Measurements from ENCODE around the gene LIN7A.

DNA sequence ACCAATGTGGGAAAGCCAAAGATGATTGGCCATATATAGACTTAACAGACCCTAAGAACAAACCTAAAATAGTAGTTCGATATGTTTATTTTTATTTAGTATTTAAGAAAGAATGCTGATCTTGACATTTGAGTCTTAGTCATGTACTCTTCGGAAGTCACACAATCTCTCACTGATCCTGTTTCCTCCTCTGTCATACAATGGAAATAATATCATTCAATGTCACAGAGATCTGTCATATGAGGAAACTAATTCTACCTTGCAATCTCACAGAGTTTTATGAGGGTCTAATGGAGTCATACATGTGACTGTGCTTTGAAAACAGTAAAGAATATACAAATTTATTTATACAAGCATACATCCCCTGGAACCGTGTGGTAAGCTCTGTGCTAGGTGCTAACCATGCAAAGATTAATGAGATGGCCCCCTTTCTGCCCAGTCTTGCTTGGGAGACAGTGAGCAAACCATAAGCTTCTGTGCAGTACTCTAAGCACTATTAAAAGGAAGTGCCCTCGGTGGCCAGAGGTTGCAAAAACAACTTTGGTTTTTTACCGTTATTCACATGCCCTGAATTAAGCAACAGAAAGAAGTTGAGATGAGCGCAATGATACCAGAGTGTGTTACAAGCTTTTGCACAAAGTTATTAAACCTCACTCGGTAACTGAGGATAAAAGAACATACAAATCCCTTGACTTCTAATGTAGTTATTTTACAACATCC lies 1.7 kb upstream of the LIN7A start:
- TF ChIP-seq, protein P1, sequence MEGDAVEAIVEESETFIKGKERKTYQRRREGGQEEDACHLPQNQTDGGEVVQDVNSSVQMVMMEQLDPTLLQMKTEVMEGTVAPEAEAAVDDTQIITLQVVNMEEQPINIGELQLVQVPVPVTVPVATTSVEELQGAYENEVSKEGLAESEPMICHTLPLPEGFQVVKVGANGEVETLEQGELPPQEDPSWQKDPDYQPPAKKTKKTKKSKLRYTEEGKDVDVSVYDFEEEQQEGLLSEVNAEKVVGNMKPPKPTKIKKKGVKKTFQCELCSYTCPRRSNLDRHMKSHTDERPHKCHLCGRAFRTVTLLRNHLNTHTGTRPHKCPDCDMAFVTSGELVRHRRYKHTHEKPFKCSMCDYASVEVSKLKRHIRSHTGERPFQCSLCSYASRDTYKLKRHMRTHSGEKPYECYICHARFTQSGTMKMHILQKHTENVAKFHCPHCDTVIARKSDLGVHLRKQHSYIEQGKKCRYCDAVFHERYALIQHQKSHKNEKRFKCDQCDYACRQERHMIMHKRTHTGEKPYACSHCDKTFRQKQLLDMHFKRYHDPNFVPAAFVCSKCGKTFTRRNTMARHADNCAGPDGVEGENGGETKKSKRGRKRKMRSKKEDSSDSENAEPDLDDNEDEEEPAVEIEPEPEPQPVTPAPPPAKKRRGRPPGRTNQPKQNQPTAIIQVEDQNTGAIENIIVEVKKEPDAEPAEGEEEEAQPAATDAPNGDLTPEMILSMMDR (IDR thresholded peaks at IDR 0.05) = no peak
- no peak for TF ChIP-seq POLR2A (IDR thresholded peaks at IDR 0.05)
